ENCODE data around the gene TRPM2.
A peak's percentile ranks its signal among the peaks of the same experiment; 100 is the strongest.
"Not testable (repeated sequence)": the region's sequence is repeated elsewhere in the genome, so short reads cannot be mapped to it uniquely, and the experiment has no call there.

The TRPM2 gene

DNA sequence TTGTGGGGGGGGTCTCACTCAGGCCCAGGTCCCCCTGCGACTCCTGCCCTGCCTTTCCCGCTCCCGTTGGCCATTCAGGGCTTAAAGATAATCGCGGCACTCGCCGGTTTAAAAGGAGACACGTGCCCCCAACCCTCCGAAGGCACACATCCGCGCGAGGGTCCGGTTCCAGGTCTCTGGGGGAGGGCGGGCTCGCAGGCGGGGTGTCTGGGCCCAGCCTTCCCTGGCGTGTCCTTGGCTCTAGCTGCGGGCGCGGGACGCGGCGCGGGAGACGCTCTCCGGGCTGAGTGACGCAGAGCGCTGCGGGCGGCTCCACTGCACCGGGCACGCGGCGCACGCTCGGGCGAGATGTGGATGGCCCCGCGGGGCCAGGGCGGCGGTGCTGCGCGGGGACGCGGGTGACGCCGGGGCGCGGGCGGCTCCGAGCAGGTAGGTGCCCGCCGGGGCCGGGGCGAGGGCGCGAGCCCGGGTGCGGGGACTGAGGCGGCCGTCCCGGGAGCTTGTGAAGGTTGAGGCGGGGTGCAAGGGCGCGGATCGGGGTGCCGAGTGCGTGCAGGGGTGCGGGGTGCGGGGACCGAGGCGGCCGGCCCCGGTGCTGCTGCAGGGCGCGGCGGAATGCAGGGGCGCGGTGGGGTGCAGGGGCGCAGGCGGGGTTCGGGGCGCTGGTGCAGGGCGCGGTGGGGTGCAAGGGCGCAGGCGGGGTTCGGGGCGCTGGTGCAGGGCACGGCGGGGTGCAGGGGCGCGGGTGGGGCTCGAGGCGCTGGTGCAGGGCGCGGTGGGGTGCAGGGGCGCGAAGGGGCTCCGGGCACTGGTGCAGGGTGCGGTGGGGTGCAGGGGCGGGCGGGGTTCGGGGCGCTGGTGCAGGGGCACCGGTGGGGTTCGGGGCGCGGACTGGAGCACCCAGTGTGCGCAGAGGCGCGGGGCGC, 3.3 kb upstream of the TRPM2 start:
- no peak overlapping the region for H3K4me3 ChIP-seq (ENCODE audit: low read length)
- TF ChIP-seq ZNF274 (IDR thresholded peaks at IDR 0.05; ENCODE audit: low read depth, low read length), result no peak

DNA sequence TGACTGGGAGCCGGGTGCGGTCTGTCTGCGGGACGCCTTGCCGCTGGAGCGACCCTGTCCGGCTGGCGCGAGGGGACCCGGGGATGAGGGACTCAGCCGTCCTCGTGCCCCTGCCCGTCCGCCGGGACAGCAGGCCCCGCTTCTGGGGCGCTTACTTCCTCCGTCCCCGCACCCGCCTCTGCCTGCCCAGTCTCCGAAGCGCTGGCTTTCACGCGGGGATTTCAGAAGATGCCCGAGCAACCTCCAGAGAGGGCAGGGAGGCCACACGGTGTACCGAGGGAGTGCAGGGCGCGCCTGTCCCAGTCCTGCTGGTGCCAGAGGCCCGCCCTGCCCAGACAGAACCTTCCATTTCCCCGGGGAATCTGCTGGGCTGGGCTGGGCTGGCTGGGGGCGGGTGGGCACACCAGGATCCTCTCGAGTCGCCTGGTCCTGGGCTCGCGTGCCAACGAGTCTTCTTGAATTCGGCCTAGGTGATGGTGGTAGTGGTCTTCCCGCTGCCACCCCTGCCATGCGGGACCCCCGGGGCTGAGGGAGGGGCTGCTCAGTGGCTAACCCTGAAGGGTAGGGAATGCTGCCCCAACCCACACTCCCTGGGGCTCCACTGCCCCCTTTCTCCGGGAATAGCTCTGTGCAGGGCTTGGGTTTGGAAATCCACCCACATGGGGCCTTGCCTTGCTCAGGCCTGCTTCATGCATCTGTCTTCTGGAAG, 2.5 kb upstream of the TRPM2 start:
- no peak for TF ChIP-seq ZNF274 (IDR thresholded peaks at IDR 0.05; ENCODE audit: low read depth, low read length)
- no peak overlapping the region for H3K4me3 ChIP-seq (ENCODE audit: low read length)

- no peak overlapping the region for H3K4me3 ChIP-seq (ENCODE audit: low read length)
- no peak for TF ChIP-seq ZNF274 (IDR thresholded peaks at IDR 0.05; ENCODE audit: low read depth, low read length)
Measured at GRCh38 chr21:44351535-44352252, 1.7 kb upstream of the TRPM2 start.

GRCh38 chr21:44352253-44352860, 1.1 kb upstream of the TRPM2 start:
- H3K4me3 ChIP-seq (ENCODE audit: low read length), result no peak overlapping the region
- TF ChIP-seq ZNF274 (IDR thresholded peaks at IDR 0.05; ENCODE audit: low read depth, low read length), result no peak

DNA sequence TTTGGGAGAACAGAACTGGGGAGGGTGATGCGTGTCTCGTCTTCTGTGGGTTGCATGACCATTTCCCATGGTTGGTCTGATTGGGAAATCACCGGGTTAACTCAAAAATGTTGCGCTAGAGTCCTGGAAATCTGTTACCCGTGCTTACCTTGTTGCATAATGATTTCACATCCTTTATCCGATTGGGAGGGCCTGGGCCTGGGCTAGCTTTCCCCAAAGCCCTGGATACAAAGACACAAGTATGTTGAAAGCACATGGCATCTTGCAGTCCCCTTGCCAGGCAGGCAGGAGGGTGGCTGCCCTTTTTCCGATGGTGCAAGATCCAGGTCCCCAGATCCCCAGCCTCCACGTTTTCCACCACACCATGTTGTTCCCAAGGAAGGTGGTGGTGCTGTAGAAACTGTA, 582 bp downstream of the TRPM2 start:
- TF ChIP-seq ZNF274 (IDR thresholded peaks at IDR 0.05; ENCODE audit: low read depth, low read length), result no peak
- peak overlapping the region; percentile 44; the same call in 1 of the 2 replicates for H3K4me3 ChIP-seq (ENCODE audit: low read length)

DNA sequence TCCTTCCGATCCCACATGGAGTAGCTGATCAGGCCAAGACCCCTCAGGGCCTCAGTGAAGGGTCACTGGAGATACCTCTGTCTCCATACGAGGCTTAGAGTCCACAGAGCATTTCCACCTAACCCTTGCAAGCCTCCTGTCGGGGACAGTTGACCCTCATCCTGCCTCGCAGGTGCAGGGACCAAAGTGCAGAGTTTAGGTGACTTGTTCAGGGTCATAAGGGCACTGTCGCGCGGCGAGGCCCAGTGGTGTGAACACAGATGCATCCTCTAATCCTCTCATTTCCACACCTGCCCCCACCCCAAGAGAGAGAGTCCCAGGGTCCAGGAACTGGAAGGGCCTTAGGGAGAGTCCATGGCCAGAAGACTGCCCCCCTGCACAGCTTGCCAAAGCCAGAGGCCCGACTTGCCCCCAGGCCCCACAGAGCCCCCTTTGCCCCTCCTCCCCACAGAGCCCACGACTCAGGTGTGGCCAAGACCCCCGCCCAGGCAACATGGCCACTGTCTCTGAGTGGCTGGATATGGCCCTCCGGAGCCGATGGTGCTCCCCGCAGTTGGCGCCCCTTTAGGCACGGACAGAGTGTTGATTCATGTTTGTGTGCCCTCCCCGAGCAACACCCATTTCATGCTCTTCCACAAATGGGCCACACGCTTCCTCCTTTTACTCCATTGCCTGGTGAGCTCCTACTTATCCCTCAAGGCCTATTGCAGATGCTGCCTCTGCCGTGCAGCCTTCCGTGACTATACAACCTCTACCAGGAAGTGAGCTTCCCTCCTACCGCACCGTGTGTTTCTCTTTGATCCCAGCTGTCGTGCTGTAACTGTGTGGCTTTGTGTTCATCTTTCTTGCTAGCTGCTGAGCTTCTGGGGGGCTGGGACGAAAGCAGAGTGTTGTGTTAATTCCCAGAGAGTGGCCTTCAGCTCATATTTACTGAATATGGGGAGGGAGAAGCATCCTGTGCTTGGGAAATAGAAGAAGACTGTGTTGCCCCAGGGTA, 1.7 kb downstream of the TRPM2 start:
- TF ChIP-seq ZNF274 (IDR thresholded peaks at IDR 0.05; ENCODE audit: low read depth, low read length), result no peak
- peak overlapping the region; percentile 44; the same call in 1 of the 2 replicates for H3K4me3 ChIP-seq (ENCODE audit: low read length)

DNA sequence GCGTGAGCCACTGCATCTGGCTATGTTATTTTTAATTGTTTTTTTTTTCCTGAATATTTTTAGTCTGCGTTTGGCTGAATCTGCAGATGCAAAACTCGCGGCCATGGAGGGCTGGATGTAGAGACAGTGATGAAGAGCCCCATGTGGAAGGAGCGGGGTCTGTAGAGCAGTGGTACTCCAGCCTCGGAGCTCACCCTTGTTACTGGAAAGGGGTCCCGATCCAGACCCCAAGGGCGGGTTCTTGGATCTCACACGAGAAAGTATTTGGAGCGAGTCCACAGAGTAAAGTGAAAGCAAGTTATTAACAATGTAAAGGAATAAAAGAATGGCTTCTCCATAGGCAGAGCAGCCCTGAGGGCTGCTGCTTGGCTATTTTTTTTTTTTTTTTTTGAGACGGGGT, 2.7 kb downstream of the TRPM2 start:
- TF ChIP-seq ZNF274 (IDR thresholded peaks at IDR 0.05; ENCODE audit: low read depth, low read length), result no peak
- no peak overlapping the region for H3K4me3 ChIP-seq (ENCODE audit: low read length)

DNA sequence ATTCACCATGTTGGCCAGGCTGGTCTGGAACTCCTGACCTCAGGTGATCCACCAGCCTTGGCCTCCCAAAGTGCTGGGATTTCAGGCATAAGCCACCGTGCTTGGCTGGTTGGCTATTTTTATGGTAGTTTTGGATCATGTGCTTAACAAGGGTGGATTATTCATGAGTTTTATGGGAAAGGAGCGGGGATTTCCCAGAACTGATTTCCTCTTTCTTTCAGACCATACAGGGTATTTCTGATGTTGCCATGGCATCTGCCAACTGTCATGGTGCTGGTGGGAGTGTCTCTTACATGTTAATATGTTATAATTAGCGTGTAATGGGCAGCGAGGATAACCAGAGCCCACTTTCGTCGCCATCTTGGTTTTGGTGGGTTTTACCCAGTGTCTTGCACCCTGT, 3.2 kb downstream of the TRPM2 start:
- H3K4me3 ChIP-seq (ENCODE audit: low read length), result no peak overlapping the region
- no peak for TF ChIP-seq ZNF274 (IDR thresholded peaks at IDR 0.05; ENCODE audit: low read depth, low read length)

DNA sequence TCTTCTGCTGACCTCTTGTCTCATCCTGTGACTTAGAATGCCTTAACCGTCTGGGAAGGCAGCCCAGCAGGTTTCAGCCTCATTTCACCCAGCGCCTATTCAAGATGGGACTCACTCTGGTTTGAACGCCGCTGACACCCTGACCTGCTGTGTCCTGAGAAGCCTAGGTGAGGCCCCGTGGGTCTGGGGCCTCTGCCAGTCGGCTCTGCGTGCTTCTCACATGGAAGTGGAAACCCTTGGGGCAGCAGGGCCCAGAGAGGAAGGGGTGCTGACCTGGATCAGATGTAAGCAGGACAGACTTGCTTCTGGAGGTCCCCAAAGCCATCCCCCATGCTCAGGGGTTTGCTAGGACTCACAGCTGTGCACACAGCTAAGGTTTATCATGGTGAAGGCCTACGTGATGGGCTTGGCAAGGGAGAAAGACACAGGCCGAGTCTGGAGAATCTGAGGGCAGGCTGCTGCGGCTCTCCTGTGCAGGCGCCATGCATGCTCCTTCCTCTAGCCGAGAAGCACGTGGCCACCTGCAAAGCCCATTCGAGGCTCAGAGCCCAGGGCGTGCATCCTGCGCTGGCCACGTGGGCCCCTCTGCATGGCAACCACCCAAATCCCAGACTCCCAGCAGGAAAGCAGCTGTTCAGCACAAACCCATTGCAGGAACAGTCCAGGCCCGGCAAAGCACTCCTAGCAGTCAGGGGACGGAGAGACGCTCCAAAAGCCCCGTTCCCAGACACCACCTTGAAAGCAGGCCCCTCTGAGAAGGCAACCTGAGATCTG, 3.8 kb downstream of the TRPM2 start:
- no peak for TF ChIP-seq ZNF274 (IDR thresholded peaks at IDR 0.05; ENCODE audit: low read depth, low read length)
- H3K4me3 ChIP-seq (ENCODE audit: low read length), result no peak overlapping the region

- no peak overlapping the region for H3K4me3 ChIP-seq (ENCODE audit: low read length)
- TF ChIP-seq ZNF274 (IDR thresholded peaks at IDR 0.05; ENCODE audit: low read depth, low read length), result no peak
Measured at GRCh38 chr21:44359396-44359795, 6.0 kb downstream of the TRPM2 start.

DNA sequence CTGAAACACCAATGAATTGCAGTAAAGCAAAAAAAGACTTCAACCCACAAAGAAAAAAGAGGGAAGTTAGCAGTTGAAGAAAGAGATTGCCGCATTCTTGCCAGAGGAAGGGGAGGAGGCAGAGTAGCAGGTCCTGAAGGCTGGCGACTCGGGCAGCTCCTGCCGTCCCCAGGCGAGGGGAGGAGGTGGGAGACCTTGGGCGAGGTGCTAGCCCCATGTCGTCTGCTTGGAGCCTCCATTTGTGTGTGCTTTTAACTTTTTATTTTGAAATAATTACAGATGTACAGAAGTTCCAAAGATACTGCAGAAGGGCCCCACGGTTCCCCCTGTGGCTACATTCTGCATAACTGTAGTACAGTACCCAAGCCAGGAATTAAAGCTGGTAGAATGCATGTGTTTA, 6.7 kb downstream of the TRPM2 start:
- no peak overlapping the region for H3K4me3 ChIP-seq (ENCODE audit: low read length)
- TF ChIP-seq ZNF274 (IDR thresholded peaks at IDR 0.05; ENCODE audit: low read depth, low read length), result no peak

GRCh38 chr21:44361903-44362302, 8.5 kb downstream of the TRPM2 start:
- not testable (repeated sequence) for H3K4me3 ChIP-seq (ENCODE audit: low read length)
